Measurements from ENCODE around the gene NSUN6. TPM values are rescaled to one million over a fixed set of nuclear protein-coding genes. Genes with fewer than 3 reads are reported as not detected.
A peak's percentile ranks its signal among the peaks of the same experiment; 100 is the strongest.

NSUN6 gene, protein sequence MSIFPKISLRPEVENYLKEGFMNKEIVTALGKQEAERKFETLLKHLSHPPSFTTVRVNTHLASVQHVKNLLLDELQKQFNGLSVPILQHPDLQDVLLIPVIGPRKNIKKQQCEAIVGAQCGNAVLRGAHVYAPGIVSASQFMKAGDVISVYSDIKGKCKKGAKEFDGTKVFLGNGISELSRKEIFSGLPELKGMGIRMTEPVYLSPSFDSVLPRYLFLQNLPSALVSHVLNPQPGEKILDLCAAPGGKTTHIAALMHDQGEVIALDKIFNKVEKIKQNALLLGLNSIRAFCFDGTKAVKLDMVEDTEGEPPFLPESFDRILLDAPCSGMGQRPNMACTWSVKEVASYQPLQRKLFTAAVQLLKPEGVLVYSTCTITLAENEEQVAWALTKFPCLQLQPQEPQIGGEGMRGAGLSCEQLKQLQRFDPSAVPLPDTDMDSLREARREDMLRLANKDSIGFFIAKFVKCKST
- 14.7 to 15.5 TPM (median 15.1 TPM) in 3 replicates for total RNA-seq (2021)
- percentile 71 among the genes with signal in this experiment for Bru-seq, nascent RNA
- long read RNA-seq, experiment 1, transcript NSUN6-201 (11 exons, 2,201 nt), result major isoform, 44 of 88 reads
- long read RNA-seq, experiment 1, partial matches to known transcripts, result 12 of 88 reads
- long read RNA-seq, experiment 1, other reads (novel, unspliced or antisense), result 31 of 88 reads
- long read RNA-seq, experiment 2, partial matches to known transcripts, result 3 of 9 reads
- long read RNA-seq, experiment 2, other reads (novel, unspliced or antisense), result 3 of 9 reads
- long read RNA-seq, experiment 3, transcript NSUN6-201 (11 exons, 2,201 nt), result major isoform, 14 of 15 reads
- long read RNA-seq, experiment 3, partial matches to known transcripts, result 0 of 15 reads
- long read RNA-seq, experiment 3, other reads (novel, unspliced or antisense), result 1 of 15 reads

GRCh38 chr10:18651324-18652007 is at the start of gene NSUN6:
NSUN6 (minus strand) TSS chr10:18651587; CDS start chr10:18651203, 384 bp downstream.
- H3K36me3 Mint-ChIP-seq, result peaks cover 9% of the 10 kb centered on the region; the same call in 1 of the 2 replicates
- ATAC-seq, result peak; percentile 99
- ChIA-PET CTCF (interaction anchor here (1.0 kb wide), 1 partner anchor 50 kb away, joined by 3 read pairs; no protein-coding TSS in a partner anchor), POLR2A (no interaction called here)
- H3K4me3 Mint-ChIP-seq, result peak within 1 kb of the TSS; percentile 96
- H3K27me3 Mint-ChIP-seq (ENCODE audit: low read depth), result no peaks in the 10 kb centered on the region
- no peaks in the 10 kb centered on the region for H3K9me3 Mint-ChIP-seq
- TF ChIP-seq IRF2 (CRISPR knock-in tag; IDR thresholded peaks at IDR 0.05; ENCODE audit: borderline replicate concordance, low read depth), result no peak
- peak; percentile 95 for TF ChIP-seq CREM (CRISPR knock-in tag; IDR thresholded peaks at IDR 0.05)
- TF ChIP-seq HMGXB4 (CRISPR knock-in tag; IDR thresholded peaks at IDR 0.05), result no peak
- TF ChIP-seq MYBL2 (CRISPR knock-in tag; IDR thresholded peaks at IDR 0.05), result peak; percentile 68; the same call in 1 of the 2 replicates
- 0 out of 2 replicates have a peak, but pooled peaks have one; percentile 62 for TF ChIP-seq CREB1 (CRISPR knock-in tag; IDR thresholded peaks at IDR 0.05)
- 0 out of 2 replicates have a peak, but pooled peaks have one; percentile 58 for TF ChIP-seq GABPB1 (CRISPR knock-in tag; IDR thresholded peaks at IDR 0.05)
- 0 out of 2 replicates have a peak, but pooled peaks have one; percentile 20 for TF ChIP-seq NFE2L1 (CRISPR knock-in tag; IDR thresholded peaks at IDR 0.05)
- TF ChIP-seq, protein P1, sequence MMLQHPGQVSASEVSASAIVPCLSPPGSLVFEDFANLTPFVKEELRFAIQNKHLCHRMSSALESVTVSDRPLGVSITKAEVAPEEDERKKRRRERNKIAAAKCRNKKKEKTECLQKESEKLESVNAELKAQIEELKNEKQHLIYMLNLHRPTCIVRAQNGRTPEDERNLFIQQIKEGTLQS (CRISPR knock-in tag; conservative IDR thresholded peaks at IDR 0.05), result no peak
- TF ChIP-seq MAX (CRISPR knock-in tag; IDR thresholded peaks at IDR 0.05), result peak; percentile 62; the same call in 1 of the 2 replicates
- peak; percentile 73; the same call in 1 of the 2 replicates for TF ChIP-seq E2F4 (CRISPR knock-in tag; IDR thresholded peaks at IDR 0.05; ENCODE audit: borderline replicate concordance, low read depth)
- peak; percentile 91 for TF ChIP-seq SP1 (CRISPR knock-in tag; conservative IDR thresholded peaks at IDR 0.05)
- TF ChIP-seq FOXK1 (CRISPR knock-in tag; IDR thresholded peaks at IDR 0.05), result peak; percentile 94
- peak; percentile 69; the same call in 1 of the 2 replicates for TF ChIP-seq ETV6 (CRISPR knock-in tag; IDR thresholded peaks at IDR 0.05)
- peak; percentile 91 for DNase-seq (ENCODE audit: low spot score)
- H3K27ac Mint-ChIP-seq, result peak within 1 kb of the TSS; percentile 91
- peaks cover 25% of the 10 kb centered on the region for H3K4me1 Mint-ChIP-seq

DNA sequence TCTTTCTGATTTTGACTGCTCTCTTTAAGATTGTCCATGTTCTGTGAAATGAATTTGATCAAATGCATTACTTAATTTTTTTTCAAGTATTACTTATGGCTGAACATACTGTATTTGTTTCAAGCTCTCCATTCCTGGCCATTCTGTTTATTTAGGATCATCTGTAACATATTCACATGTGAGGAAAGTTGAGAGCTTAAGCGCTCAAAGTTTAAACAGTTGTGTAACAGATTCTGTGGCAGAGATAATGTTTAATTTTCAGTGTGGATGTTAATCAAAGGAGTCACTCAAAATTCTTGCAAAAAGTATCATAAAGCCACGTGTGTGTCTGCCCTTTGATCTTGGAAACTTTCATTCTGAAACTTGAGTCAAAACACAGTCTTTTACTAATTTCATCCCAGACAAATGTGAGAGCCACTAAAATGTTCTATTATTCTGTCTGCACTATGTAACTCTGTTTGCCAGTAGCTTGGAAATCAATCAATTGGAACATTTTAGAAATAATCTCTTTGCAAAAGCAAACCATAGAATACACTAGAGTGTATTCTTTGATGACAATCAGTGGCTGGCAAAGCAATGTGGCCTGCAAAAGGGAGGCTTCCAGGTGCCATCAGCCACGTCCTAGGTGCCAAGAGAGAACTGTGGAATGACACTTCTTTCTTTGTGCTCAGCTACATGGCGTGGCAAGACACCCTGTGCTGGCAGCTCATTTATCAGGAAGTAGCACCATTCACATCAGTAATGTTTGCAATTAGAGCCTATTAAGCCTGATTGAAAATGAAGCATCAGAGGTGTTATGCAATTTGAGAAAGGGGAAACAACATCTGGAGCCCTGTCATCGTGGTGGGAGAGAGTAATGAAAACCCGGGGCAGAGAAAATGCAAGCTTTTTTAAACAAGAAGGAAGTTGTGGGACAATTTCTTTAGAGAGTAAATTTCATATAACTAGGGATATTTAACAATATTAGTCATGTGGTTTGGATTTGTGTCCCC is 48.8 kb upstream of the NSUN6 start:
- H3K4me3 Mint-ChIP-seq, result no peak overlapping the region
- ChIA-PET POLR2A (no interaction called here), CTCF (no interaction called here)
- peaks cover 5% of the 10 kb centered on the region; the same call in 1 of the 2 replicates for H3K36me3 Mint-ChIP-seq
- no peak for DNase-seq (ENCODE audit: low spot score)
- peaks cover 18% of the 10 kb centered on the region for H3K9me3 Mint-ChIP-seq
- H3K4me1 Mint-ChIP-seq, result no peaks in the 10 kb centered on the region; the same call in 1 of the 2 replicates
- no peaks in the 10 kb centered on the region for H3K27me3 Mint-ChIP-seq (ENCODE audit: low read depth)
- no peak overlapping the region for H3K27ac Mint-ChIP-seq
- no peak for ATAC-seq
- TF ChIP-seq ARID4B (CRISPR knock-in tag; IDR thresholded peaks at IDR 0.05; ENCODE audit: borderline replicate concordance) (no peak), USF2 (CRISPR knock-in tag; IDR thresholded peaks at IDR 0.05) (no peak), OVOL2 (CRISPR knock-in tag; IDR thresholded peaks at IDR 0.05; ENCODE audit: borderline replicate concordance) (no peak), ESRRA (CRISPR knock-in tag; IDR thresholded peaks at IDR 0.05; ENCODE audit: borderline replicate concordance) (no peak), E2F5 (CRISPR knock-in tag; IDR thresholded peaks at IDR 0.05) (no peak)

Data from WTC11 (cell line).